HG02763 (cell line): ENCODE results near the gene CPA1.

Experiments
- ATAC-seq: cut with Tn5 transposase; IDR thresholded peaks from one replicate; pipeline ENCODE4 v1.9.1; 2021; ENCODE audit warnings: mild to moderate bottlenecking, moderate library complexity; ENCODE audit not compliant: unreplicated experiment

The CPA1 gene

GRCh38 chr7:130353196-130353595 lies 27.1 kb upstream of the CPA1 start:
- ATAC-seq, result no peak

- ATAC-seq, result no peak
These were observed 24.0 kb upstream of the CPA1 start for GRCh38 chr7:130356121-130356875.

- ATAC-seq, result no peak
These were observed 23.2 kb upstream of the CPA1 start for GRCh38 chr7:130356876-130357611.

GRCh38 chr7:130358471-130358870 lies 21.8 kb upstream of the CPA1 start:
- no peak for ATAC-seq

GRCh38 chr7:130359276-130359857 lies 20.9 kb upstream of the CPA1 start:
- ATAC-seq, result no peak

GRCh38 chr7:130360518-130360917 lies 19.8 kb upstream of the CPA1 start:
- ATAC-seq, result no peak

- no peak for ATAC-seq
These were observed 18.6 kb upstream of the CPA1 start for GRCh38 chr7:130361681-130362080.

- ATAC-seq, result no peak
These were observed 18.0 kb upstream of the CPA1 start for GRCh38 chr7:130362251-130362816.

GRCh38 chr7:130363026-130363847 lies 17.1 kb upstream of the CPA1 start:
- no peak for ATAC-seq

- no peak for ATAC-seq
These were observed 15.8 kb upstream of the CPA1 start for GRCh38 chr7:130364451-130364850.

GRCh38 chr7:130365088-130365487 lies 15.2 kb upstream of the CPA1 start:
- no peak for ATAC-seq

- peak; percentile 74 for ATAC-seq
These were observed 14.5 kb upstream of the CPA1 start for GRCh38 chr7:130365511-130366441.

GRCh38 chr7:130366564-130366963 lies 13.7 kb upstream of the CPA1 start:
- no peak for ATAC-seq

- ATAC-seq, result no peak
These were observed 13.1 kb upstream of the CPA1 start for GRCh38 chr7:130367088-130367755.

- no peak for ATAC-seq
These were observed 12.2 kb upstream of the CPA1 start for GRCh38 chr7:130367836-130368746.

- no peak for ATAC-seq
These were observed 11.1 kb upstream of the CPA1 start for GRCh38 chr7:130369110-130369711.

- ATAC-seq, result no peak
These were observed 10.3 kb upstream of the CPA1 start for GRCh38 chr7:130369831-130370550.
